ENCODE measurements around the gene STAT6.

DNA sequence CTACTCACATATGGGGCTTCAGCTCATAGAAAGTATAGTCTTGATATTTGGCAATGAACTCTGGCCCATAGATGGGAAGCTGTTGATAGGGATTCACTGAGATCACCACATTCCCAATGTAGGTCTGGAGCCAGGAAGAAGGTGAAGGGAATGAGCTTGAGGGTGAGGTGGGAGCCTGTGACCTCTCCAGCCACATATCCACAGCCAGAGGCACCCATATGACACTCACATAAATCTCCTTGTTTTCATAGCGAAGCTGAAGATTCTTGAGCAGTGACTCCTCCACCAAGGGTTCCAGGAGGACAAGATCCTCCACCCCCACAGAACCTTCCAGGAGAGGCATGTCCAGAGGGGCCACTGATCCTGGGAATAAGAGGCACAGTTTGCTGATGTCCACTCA, 63.2 kb downstream of the STAT6 start:
- TF ChIP-seq ZNF146 (tag by site-specific recombination; IDR thresholded peaks at IDR 0.05) (no peak), ZNF423 (tag by site-specific recombination; IDR thresholded peaks at IDR 0.05) (no peak)
- TF ChIP-seq, protein P1, sequence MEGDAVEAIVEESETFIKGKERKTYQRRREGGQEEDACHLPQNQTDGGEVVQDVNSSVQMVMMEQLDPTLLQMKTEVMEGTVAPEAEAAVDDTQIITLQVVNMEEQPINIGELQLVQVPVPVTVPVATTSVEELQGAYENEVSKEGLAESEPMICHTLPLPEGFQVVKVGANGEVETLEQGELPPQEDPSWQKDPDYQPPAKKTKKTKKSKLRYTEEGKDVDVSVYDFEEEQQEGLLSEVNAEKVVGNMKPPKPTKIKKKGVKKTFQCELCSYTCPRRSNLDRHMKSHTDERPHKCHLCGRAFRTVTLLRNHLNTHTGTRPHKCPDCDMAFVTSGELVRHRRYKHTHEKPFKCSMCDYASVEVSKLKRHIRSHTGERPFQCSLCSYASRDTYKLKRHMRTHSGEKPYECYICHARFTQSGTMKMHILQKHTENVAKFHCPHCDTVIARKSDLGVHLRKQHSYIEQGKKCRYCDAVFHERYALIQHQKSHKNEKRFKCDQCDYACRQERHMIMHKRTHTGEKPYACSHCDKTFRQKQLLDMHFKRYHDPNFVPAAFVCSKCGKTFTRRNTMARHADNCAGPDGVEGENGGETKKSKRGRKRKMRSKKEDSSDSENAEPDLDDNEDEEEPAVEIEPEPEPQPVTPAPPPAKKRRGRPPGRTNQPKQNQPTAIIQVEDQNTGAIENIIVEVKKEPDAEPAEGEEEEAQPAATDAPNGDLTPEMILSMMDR (tag by site-specific recombination; IDR thresholded peaks at IDR 0.05), result no peak
